Stomach (tissue), 9 donors: Measurements from ENCODE around the gene GAS5. TPM values are rescaled to one million over a fixed set of nuclear protein-coding genes. Genes with fewer than 3 reads are reported as not detected.

Source experiments
- DNase-seq, 2 donors: peaks; one replicate each; pipeline versions ENCODE4 v3.0.0 to v3.0.0-alpha.2; 2013 to 2019
- H3K27ac ChIP-seq, 5 donors: fragments of 200-600 bp in 4 of 5; sonication (generic) in 4 of 5; one replicate each; pipeline ENCODE4 v1.5.1; 2013 to 2019; ENCODE audit warnings: mild to moderate bottlenecking in 1 of 5, moderate library complexity in 1 of 5
- H3K27me3 ChIP-seq, 3 donors: fragments of 200-600 bp; sonication (generic); one replicate each; pipeline ENCODE4 v1.5.1; 2017 to 2019; ENCODE audit warnings: mixed run types in 1 of 3
- H3K36me3 ChIP-seq, 4 donors: fragments of 200-600 bp; sonication (generic); 1 replicate in 3 of 4; 2 replicates in 1 of 4; pipeline ENCODE4 v1.5.1; 2016 to 2019
- H3K4me1 ChIP-seq, 4 donors: fragments of 200-600 bp; sonication (generic); one replicate each; pipeline ENCODE4 v1.5.1; 2016 to 2019
- H3K4me3 ChIP-seq, 4 donors: fragments of 200-600 bp; sonication (generic) in 3 of 4; one replicate each; pipeline ENCODE4 v1.5.1; 2016 to 2019; ENCODE audit warnings: mild to moderate bottlenecking in 1 of 4
- H3K9me3 ChIP-seq, 4 donors: fragments of 200-600 bp; sonication (generic); one replicate each; pipeline ENCODE4 v1.5.1; 2016 to 2019
- CTCF ChIP-seq, 7 experiments: fragments of 450-650 bp in 4 of 7; fragments of 200-600 bp in 3 of 7; sonication (generic) in 3 of 7; IDR thresholded peaks; one replicate each; pipeline ENCODE4 v1.5.1; 2016 to 2019; ENCODE audit warnings: antibody characterized with exemption in 7 of 7, control low read depth in 2 of 7, mild to moderate bottlenecking in 1 of 7
- EP300 ChIP-seq: sonication (generic); formaldehyde crosslinking; IDR thresholded peaks from one replicate; pipeline ENCODE4 v1.6.1; 2017; ENCODE audit warnings: antibody characterized with exemption
- POLR2A ChIP-seq, 4 donors: fragments of 450-650 bp; IDR thresholded peaks; one replicate each; pipeline ENCODE4 v1.6.1; 2016; ENCODE audit warnings: antibody characterized with exemption in 4 of 4, control low read depth in 2 of 4, mild to moderate bottlenecking in 1 of 4, moderate library complexity in 1 of 4
- POLR2AphosphoS5 ChIP-seq, 3 donors: sonication (generic); formaldehyde crosslinking; IDR thresholded peaks; one replicate each; pipeline ENCODE4 v1.6.1; 2016; ENCODE audit warnings: antibody characterized with exemption in 3 of 3
- WGBS, 5 donors: extraction: QIAGEN DNeasy Blood & Tissue Kit in 3 of 5; methylation state at CpG; one replicate each; pipeline versions ENCODE4 v1.1.5 to v1.1.7; 2013 to 2018; 5-methylcytosine and 5-hydroxymethylcytosine counted together
- intact Hi-C: fragments of 100-400 bp; cut with DNase I; formaldehyde crosslinking; loops from one replicate; pipeline ENCODE4 v1.15.1; 2023; ENCODE audit warnings: low total_unique reads
- polyA plus RNA-seq, 3 donors: library from polyadenylated mRNA; stranded (reverse); fragments of 200-250 nt; gene quantifications; one replicate each; pipeline ENCODE4 v1.2.3, GENCODE V29; 2013
- total RNA-seq, 5 donors: library from RNA; depleted of rRNA; stranded (reverse); fragments of >200 nt; gene quantifications; one replicate each; pipeline versions ENCODE4 v1.1.0 to v1.2.3, GENCODE V29; 2014 to 2016
- donor health status: healthy with polysubstance abuse.
- donor health status: Bipolar disorder and iron deficiency.
- donor health status: healthy.

The GAS5 gene
- total and polyA plus RNA-seq, 8 donors: 256 to 1,014 (median 431) TPM

- Histone ChIP-seq H3K4me1 (peaks cover 20 to 71% (median 46%) of the 10 kb centered on the region in 4 donors), H3K36me3 (peaks cover 38 to 55% (median 49%) of the 10 kb centered on the region in 4 donors), H3K27ac (peak overlapping the region; percentile 81 to 98 (median 95)), H3K9me3 (no peaks in the 10 kb centered on the region), H3K27me3 (no peaks in the 10 kb centered on the region), H3K4me3 (peak overlapping the region; percentile 61 to 77 (median 68))
- intact Hi-C loops: loop anchor here (10.0 kb wide), 1 partner anchor 58 kb away; no protein-coding TSS in a partner anchor
- no peak for DNase-seq
- TF ChIP-seq CTCF (IDR thresholded peaks at IDR 0.05): no peak
- no peak for TF ChIP-seq POLR2AphosphoS5 (IDR thresholded peaks at IDR 0.05)
- TF ChIP-seq EP300: no peak
- TF ChIP-seq POLR2A (IDR thresholded peaks at IDR 0.05): no peak
- 2 to 7% (median 2%) methylated on average over 32 of the region's 32 CpGs for WGBS, 5 donors
Measured at GRCh38 chr1:173867141-173867752, 542 bp downstream of the GAS5 start.

GRCh38 chr1:173866413-173867115 lies 1.2 kb downstream of the GAS5 start:
- intact Hi-C loops: loop anchor here (10.0 kb wide), 1 partner anchor 58 kb away; no protein-coding TSS in a partner anchor
- H3K4me1 ChIP-seq: peaks cover 20 to 70% (median 42%) of the 10 kb centered on the region in 4 donors
- 2 to 13% (median 9%) methylated on average over 2 of the region's 2 CpGs for WGBS, 5 donors
- peak overlapping the region; percentile 61 to 77 (median 68) for H3K4me3 ChIP-seq
- DNase-seq: no peak
- H3K27me3 ChIP-seq: no peaks in the 10 kb centered on the region
- no peaks in the 10 kb centered on the region for H3K9me3 ChIP-seq
- H3K27ac ChIP-seq: peak overlapping the region in 4 of 5 donors; percentile 94 to 98 (median 95)
- TF ChIP-seq CTCF (IDR thresholded peaks at IDR 0.05): no peak
- TF ChIP-seq POLR2AphosphoS5 (IDR thresholded peaks at IDR 0.05): no peak
- no peak for TF ChIP-seq POLR2A (IDR thresholded peaks at IDR 0.05)
- TF ChIP-seq EP300: no peak
- peaks cover 40 to 59% (median 55%) of the 10 kb centered on the region in 4 donors for H3K36me3 ChIP-seq

GRCh38 chr1:173865468-173866164 lies 2.2 kb downstream of the GAS5 start:
- no peak for DNase-seq
- 12 to 26% (median 21%) methylated on average over 4 of the region's 4 CpGs for WGBS, 5 donors
- peaks cover 40 to 64% (median 60%) of the 10 kb centered on the region in 4 donors for H3K36me3 ChIP-seq
- TF ChIP-seq POLR2AphosphoS5 (IDR thresholded peaks at IDR 0.05) (no peak), CTCF (IDR thresholded peaks at IDR 0.05) (no peak), EP300 (no peak), POLR2A (IDR thresholded peaks at IDR 0.05) (no peak)
- intact Hi-C loops: loop anchor here (10.0 kb wide), 1 partner anchor 59 kb away; no protein-coding TSS in a partner anchor
- H3K4me1 ChIP-seq: peaks cover 20 to 60% (median 36%) of the 10 kb centered on the region in 4 donors
- no peaks in the 10 kb centered on the region for H3K9me3 ChIP-seq
- H3K4me3 ChIP-seq: peak overlapping the region in 3 of 4 donors; percentile 61 to 77 (median 61)
- peak overlapping the region in 4 of 5 donors; percentile 94 to 98 (median 95) for H3K27ac ChIP-seq
- no peaks in the 10 kb centered on the region for H3K27me3 ChIP-seq
